Astrocyte of the spinal cord (primary cell): Measurements from ENCODE around the gene FAM50A.

ENCODE experiments used
- DNase-seq: peaks from one replicate; pipeline ENCODE4 v3.0.0; 2011; ENCODE audit warnings: low read depth, low spot score
- H3K4me3 ChIP-seq: 2 replicates; pipeline ENCODE4 v1.5.1; 2011; ENCODE audit warnings: low read depth, mild to moderate bottlenecking, low read length, moderate library complexity
- CTCF ChIP-seq: IDR thresholded peaks from 2 replicates; pipeline ENCODE4 v1.5.1; 2012; ENCODE audit warnings: low read depth, mild to moderate bottlenecking, low read length, inconsistent platforms
- in situ Hi-C: cut with HindIII; loops from 2 replicates; pipeline ENCODE4 v1.10.0; 2017; ENCODE audit warnings: low sequenced_read_pairs

Gene FAM50A

DNA sequence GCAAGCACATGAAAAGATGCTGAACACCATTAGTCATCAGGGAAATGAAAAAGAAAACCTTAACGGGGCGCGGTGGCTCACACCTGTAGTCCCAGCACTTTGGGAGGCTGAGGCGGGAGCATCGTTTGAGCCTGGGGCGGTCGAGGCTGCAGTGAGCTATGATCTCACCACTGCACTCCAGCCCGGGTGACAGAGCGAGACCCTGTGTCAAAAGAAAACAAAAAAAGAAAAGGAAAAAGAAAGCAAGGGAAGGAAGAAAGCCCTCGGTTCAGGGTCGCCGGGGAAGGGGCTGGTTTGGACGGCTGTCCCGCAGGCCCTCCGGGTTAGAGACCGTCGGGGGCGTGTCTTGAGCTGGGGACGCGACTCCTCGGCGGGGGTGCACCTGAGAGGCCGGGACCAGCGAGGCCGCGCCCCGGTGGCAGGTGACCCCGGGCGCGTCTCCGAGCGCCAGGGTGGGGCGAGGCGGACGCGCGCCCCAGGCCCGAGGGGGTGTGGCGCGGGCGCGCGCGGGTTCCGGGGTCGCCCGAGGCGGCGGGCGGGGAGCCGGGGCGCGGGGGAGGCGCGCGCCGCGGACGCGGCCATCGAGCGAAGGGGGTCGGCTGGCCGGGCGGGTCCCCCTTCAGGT lies 13.7 kb downstream of the FAM50A start:
- no peak for TF ChIP-seq CTCF
- DNase-seq = no peak
- H3K4me3 ChIP-seq = peak overlapping the region; percentile 38
- in situ Hi-C loops = no loop called here

DNA sequence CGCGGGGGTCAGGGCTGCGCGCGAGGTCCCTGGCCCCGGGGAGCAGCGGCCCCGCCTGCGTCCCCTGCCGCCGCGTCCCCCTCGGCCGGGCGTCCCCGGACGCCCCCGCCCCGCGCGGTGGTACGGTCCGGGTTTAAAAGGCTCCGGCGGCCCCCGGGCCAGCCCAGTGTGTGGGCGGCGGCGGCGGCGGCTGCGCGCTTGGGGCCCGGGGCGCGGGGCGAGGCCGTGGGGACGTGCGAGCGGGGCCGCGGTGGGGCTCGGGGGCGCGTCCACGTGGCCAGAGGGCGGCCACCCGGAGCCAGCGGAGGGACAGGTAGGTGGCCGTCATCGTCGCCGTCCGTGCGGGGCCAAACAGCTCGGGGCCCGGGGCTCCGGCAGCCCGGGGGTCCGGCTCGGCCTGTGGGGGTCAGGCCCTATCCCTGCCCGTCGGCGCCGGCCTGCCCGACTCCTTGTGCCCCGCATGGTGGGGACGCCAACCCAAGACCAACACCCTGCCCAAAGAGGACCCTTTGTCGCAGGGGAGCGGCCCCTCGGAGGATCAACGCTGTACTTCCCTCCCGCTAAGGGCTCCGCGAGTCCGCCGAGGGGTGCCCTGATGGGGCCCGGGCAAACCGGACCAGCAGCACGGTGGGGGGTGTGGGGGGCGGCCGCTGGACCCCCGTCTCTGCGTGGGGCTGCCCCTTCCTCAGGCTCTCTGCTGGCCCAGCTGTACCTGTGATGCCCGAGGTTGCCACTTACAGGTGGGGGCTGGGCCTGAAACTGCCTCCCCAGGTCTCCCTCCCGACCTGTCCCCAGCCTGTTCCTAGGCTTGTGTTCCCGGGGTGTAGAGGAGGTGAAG lies 14.4 kb downstream of the FAM50A start, which contains the start of gene PLXNA3:
Gene PLXNA3, plus strand, starts transcription at position 166 of the 838 bp plus-strand sequence. CDS start 1,903 bp downstream, outside the sequence.
- in situ Hi-C loops = no loop called here
- H3K4me3 ChIP-seq = peak within 1 kb of the TSS; percentile 65
- TF ChIP-seq CTCF = no peak
- DNase-seq = no peak

- no peak for TF ChIP-seq CTCF
- no peak for DNase-seq
Measured at GRCh38 chrX:154458954-154459778, 15.2 kb downstream of the FAM50A start.

DNA sequence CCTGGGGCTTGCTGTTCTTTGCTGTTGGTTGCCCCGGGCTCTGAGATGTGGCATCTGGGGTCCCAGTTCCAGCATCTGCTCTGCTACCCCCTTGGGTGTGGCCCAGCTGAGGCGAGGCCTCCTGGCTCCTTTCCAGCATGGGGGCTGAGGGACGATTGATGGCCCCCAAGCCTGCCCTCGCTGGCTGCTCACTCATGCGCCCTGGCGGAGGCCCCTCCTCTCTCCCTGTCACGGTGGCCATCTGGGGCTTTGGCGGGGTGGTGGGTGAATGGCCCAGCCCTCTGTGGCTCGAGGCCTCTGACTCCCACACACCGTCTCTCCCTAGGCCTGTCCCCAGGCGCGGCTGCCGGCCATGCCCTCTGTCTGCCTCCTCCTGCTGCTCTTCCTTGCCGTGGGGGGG lies 15.9 kb downstream of the FAM50A start:
- peak overlapping the region; percentile 65 for H3K4me3 ChIP-seq
- no peak for DNase-seq
- no peak for TF ChIP-seq CTCF
- in situ Hi-C loops = no loop called here

More at GRCh38 chrX:154458954-154459778, 15.2 kb downstream of the FAM50A start:
- peak overlapping the region; percentile 65 for H3K4me3 ChIP-seq
- in situ Hi-C loops = no loop called here

DNA sequence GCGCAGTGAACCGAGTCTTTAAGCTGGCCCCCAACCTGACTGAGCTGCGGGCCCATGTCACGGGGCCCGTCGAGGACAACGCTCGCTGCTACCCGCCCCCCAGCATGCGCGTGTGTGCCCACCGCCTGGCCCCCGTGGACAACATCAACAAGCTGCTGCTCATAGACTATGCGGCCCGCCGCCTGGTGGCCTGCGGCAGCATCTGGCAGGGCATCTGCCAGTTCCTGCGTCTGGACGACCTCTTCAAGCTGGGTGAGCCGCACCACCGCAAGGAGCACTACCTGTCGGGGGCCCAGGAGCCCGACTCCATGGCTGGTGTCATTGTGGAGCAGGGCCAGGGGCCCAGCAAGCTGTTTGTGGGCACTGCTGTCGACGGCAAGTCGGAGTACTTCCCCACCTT lies 16.4 kb downstream of the FAM50A start:
- peak overlapping the region; percentile 65 for H3K4me3 ChIP-seq
- peak; percentile 11 for TF ChIP-seq CTCF
- no peak for DNase-seq
- in situ Hi-C loops = no loop called here

- H3K4me3 ChIP-seq = no peak overlapping the region
- in situ Hi-C loops = no loop called here
- DNase-seq = no peak
- no peak for TF ChIP-seq CTCF
Measured at GRCh38 chrX:154462396-154462795, 18.5 kb downstream of the FAM50A start.
